Neural progenitor cell (in vitro differentiated cells): ENCODE results near the gene PRRT3. TPM values are rescaled to one million over a fixed set of nuclear protein-coding genes. Genes with fewer than 3 reads are reported as not detected.

Experiments used
- DNase-seq: peaks from one replicate; pipeline ENCODE4 v3.0.0-alpha.2; 2016; ENCODE audit warnings: low spot score
- H2AFZ ChIP-seq: fragments of 200-600 bp; sonication (generic); replicated peaks from 2 replicates; pipeline ENCODE4 v1.6.1; 2016; ENCODE audit warnings: antibody characterized with exemption
- H3F3A ChIP-seq: fragments of 200-600 bp; sonication (generic); 2 replicates; pipeline ENCODE4 v1.6.1; 2016; ENCODE audit warnings: antibody characterized with exemption, low read depth
- H3K27ac ChIP-seq: fragments of 200-600 bp; sonication (generic); 2 replicates; pipeline ENCODE4 v1.5.1; 2016; ENCODE audit warnings: mild to moderate bottlenecking
- H3K27me3 ChIP-seq: fragments of 200-600 bp; sonication (generic); 2 replicates; pipeline ENCODE4 v1.6.1; 2016; ENCODE audit warnings: mild to moderate bottlenecking, moderate library complexity
- H3K36me3 ChIP-seq: fragments of 200-600 bp; sonication (generic); 2 replicates; pipeline ENCODE4 v1.5.1; 2016
- H3K4me1 ChIP-seq: fragments of 200-600 bp; sonication (generic); 2 replicates; pipeline ENCODE4 v1.6.1; 2016; ENCODE audit warnings: mixed run types
- H3K4me2 ChIP-seq: fragments of 200-600 bp; sonication (generic); 2 replicates; pipeline ENCODE4 v1.6.1; 2016
- H3K4me3 ChIP-seq: fragments of 200-600 bp; sonication (generic); 2 replicates; pipeline ENCODE4 v1.5.1; 2016
- H3K79me2 ChIP-seq: fragments of 200-600 bp; sonication (generic); 2 replicates; pipeline ENCODE4 v1.6.1; 2016; ENCODE audit warnings: low read depth
- H3K9ac ChIP-seq: fragments of 200-600 bp; sonication (generic); 2 replicates; pipeline ENCODE4 v1.6.1; 2016
- H3K9me3 ChIP-seq: fragments of 200-600 bp; sonication (generic); 2 replicates; pipeline ENCODE4 v1.5.1; 2016; ENCODE audit warnings: low read depth
- H4K20me1 ChIP-seq: fragments of 200-600 bp; sonication (generic); 2 replicates; pipeline ENCODE4 v1.6.1; 2016; ENCODE audit warnings: low read depth
- H3K27ac Mint-ChIP-seq: 3 replicates; pipeline ENCODE4 v1.8.0; 2021; ENCODE audit warnings: mixed read lengths
- H3K27me3 Mint-ChIP-seq: 2 replicates; pipeline ENCODE4 v1.8.0; 2022; ENCODE audit warnings: low read depth, mild to moderate bottlenecking, inconsistent platforms, moderate library complexity, mixed read lengths; ENCODE audit not compliant: insufficient read depth
- H3K36me3 Mint-ChIP-seq: 3 replicates; pipeline ENCODE4 v1.8.0; 2021; ENCODE audit warnings: mixed read lengths
- H3K4me1 Mint-ChIP-seq: 3 replicates; pipeline ENCODE4 v1.8.0; 2021; ENCODE audit warnings: mixed read lengths
- H3K4me3 Mint-ChIP-seq: 3 replicates; pipeline ENCODE4 v1.8.0; 2021; ENCODE audit warnings: mild to moderate bottlenecking, moderate library complexity, mixed read lengths
- H3K9me3 Mint-ChIP-seq: 3 replicates; pipeline ENCODE4 v1.8.0; 2020; ENCODE audit warnings: mixed read lengths
- EZH2 ChIP-seq: fragments of 200-600 bp; sonication (generic); IDR thresholded peaks from 2 replicates; pipeline ENCODE4 v1.6.1; 2017; ENCODE audit warnings: antibody characterized with exemption, mild to moderate bottlenecking, moderate library complexity
- EZH2phosphoT487 ChIP-seq: fragments of 200-600 bp; sonication (generic); IDR thresholded peaks from 2 replicates; pipeline ENCODE4 v1.6.1; 2017; ENCODE audit warnings: antibody characterized with exemption
- total RNA-seq: library from RNA; depleted of rRNA; stranded (reverse); fragments of >200 nt; gene quantifications from 2 replicates; pipeline ENCODE4 v1.2.3, GENCODE V29; 2015; ENCODE audit warnings: low replicate concordance
- TF ChIP-seq, protein P1 (sequence below): fragments of 200-600 bp; sonication (generic); IDR thresholded peaks from 2 replicates; pipeline ENCODE4 v1.5.1; 2017; ENCODE audit warnings: antibody characterized with exemption, mild to moderate bottlenecking

PRRT3 gene
- total RNA-seq, 1 donor from 2014 or later, result 2.6 TPM

DNA sequence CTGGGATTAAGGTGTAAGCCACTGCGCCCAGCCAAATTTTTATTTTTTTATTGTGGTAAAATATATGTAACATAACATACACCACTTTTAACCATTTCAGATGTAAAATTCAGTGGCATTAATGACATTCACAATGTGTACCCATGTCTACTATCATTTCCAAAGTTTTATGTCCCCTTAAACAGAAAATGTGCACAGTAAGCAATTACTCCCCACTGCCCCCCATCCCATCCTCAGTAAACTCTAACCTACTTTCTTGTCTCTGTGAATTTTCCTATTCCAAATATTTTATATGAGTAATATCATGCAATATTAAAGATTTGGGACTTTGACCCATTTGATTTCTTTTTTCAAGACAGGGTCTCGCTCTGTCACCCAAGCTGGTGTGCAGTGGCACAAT is 14.6 kb upstream of the PRRT3 start:
- no peaks in the 10 kb centered on the region for H3K79me2 ChIP-seq
- no peak overlapping the region for H3K4me3 ChIP-seq
- Mint-ChIP-seq H3K4me3 (no peak overlapping the region), H3K36me3 (peaks cover 15% of the 10 kb centered on the region), H3K4me1 (no peaks in the 10 kb centered on the region), H3K27ac (no peak overlapping the region), H3K27me3 (no peaks in the 10 kb centered on the region), H3K9me3 (no peaks in the 10 kb centered on the region)
- H3K36me3 ChIP-seq, result no peaks in the 10 kb centered on the region
- no peak overlapping the region for H3K27ac ChIP-seq
- H3K27me3 ChIP-seq, result no peaks in the 10 kb centered on the region
- DNase-seq, result no peak
- no peak overlapping the region for H3K4me2 ChIP-seq
- no peaks in the 10 kb centered on the region for H4K20me1 ChIP-seq
- H3F3A ChIP-seq, result no peaks in the 10 kb centered on the region
- H3K4me1 ChIP-seq, result no peaks in the 10 kb centered on the region
- no peak for TF ChIP-seq EZH2phosphoT487
- TF ChIP-seq, protein P1, sequence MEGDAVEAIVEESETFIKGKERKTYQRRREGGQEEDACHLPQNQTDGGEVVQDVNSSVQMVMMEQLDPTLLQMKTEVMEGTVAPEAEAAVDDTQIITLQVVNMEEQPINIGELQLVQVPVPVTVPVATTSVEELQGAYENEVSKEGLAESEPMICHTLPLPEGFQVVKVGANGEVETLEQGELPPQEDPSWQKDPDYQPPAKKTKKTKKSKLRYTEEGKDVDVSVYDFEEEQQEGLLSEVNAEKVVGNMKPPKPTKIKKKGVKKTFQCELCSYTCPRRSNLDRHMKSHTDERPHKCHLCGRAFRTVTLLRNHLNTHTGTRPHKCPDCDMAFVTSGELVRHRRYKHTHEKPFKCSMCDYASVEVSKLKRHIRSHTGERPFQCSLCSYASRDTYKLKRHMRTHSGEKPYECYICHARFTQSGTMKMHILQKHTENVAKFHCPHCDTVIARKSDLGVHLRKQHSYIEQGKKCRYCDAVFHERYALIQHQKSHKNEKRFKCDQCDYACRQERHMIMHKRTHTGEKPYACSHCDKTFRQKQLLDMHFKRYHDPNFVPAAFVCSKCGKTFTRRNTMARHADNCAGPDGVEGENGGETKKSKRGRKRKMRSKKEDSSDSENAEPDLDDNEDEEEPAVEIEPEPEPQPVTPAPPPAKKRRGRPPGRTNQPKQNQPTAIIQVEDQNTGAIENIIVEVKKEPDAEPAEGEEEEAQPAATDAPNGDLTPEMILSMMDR, result no peak
- H3K9me3 ChIP-seq, result no peaks in the 10 kb centered on the region
- H3K9ac ChIP-seq, result no peak overlapping the region
- no peak overlapping the region for H2AFZ ChIP-seq

DNA sequence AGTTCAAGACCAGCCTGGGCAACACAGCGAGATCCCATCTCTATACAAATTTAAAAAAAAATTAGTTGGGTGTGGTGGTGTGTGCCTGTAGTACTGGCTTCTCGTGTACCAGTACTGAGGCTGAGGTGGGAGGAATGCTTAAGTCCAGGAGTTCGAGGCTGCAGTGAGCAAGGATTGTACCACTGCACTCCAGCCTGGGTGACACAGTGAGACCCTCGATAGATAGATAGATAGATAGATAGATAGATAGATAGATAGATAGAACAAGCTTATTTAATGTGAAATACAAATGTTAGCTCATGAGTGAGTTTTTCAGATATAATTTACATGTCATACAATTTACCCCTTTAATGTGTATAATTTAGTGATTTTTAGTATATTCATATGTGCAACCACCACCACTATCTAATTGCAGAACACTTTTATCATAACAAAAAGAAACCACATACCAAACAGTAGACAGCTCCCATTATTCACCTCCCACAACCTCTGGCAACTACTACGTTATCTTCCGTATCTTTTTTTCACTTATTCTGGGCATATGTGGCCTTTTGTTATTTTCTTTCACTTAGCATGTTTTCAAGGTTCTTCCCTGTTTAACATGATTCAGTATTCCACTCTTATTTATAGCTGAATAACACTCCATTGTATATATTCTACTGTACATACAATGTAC is 13.1 kb upstream of the PRRT3 start:
- Mint-ChIP-seq H3K9me3 (no peaks in the 10 kb centered on the region), H3K36me3 (peaks cover 12% of the 10 kb centered on the region), H3K27ac (no peak overlapping the region), H3K4me1 (no peaks in the 10 kb centered on the region), H3K4me3 (no peak overlapping the region), H3K27me3 (no peaks in the 10 kb centered on the region)
- Histone ChIP-seq H3K27me3 (no peaks in the 10 kb centered on the region), H4K20me1 (no peaks in the 10 kb centered on the region), H3K4me2 (no peak overlapping the region), H3K4me3 (no peak overlapping the region), H3K27ac (no peak overlapping the region), H3K79me2 (no peaks in the 10 kb centered on the region), H3K9ac (no peak overlapping the region), H3K9me3 (no peaks in the 10 kb centered on the region), H3F3A (no peaks in the 10 kb centered on the region), H3K4me1 (no peaks in the 10 kb centered on the region), H2AFZ (no peak overlapping the region), H3K36me3 (no peaks in the 10 kb centered on the region)
- TF ChIP-seq EZH2 (no peak), EZH2phosphoT487 (no peak)
- TF ChIP-seq, protein P1, result no peak
- DNase-seq, result no peak

DNA sequence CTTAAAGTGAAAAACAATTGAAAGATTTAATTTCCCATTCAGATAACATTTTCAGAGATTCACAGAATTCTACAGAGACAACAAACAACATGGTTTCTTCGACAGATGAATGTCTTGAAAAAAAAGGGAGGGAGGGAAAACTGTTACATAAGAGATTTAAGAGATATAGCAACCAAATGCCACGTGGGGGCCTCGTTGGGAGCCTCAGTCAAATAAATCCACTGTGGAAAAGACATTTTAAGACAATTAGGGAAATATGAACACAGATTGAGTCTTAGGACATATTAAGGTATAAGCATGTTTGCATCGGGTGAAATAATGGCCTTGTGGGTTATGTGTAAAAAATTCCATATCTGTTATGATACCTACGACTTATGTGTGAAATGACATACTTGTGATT is 5.0 kb upstream of the PRRT3 start:
- H3K79me2 ChIP-seq, result no peaks in the 10 kb centered on the region
- no peaks in the 10 kb centered on the region for H3K9me3 Mint-ChIP-seq
- H3K9ac ChIP-seq, result no peak overlapping the region
- no peaks in the 10 kb centered on the region for H3K36me3 ChIP-seq
- no peaks in the 10 kb centered on the region for H3K36me3 Mint-ChIP-seq
- H3K27me3 ChIP-seq, result peaks cover 13% of the 10 kb centered on the region
- H3K27ac ChIP-seq, result no peak overlapping the region
- H3K27ac Mint-ChIP-seq, result no peak overlapping the region
- H3K4me1 Mint-ChIP-seq, result peaks cover 14% of the 10 kb centered on the region
- DNase-seq, result no peak
- H3K9me3 ChIP-seq, result no peaks in the 10 kb centered on the region
- no peaks in the 10 kb centered on the region for H4K20me1 ChIP-seq
- H3F3A ChIP-seq, result peaks cover 12% of the 10 kb centered on the region
- no peak overlapping the region for H3K4me3 ChIP-seq
- H3K4me2 ChIP-seq, result no peak overlapping the region
- TF ChIP-seq EZH2phosphoT487 (no peak), EZH2 (no peak)
- TF ChIP-seq, protein P1, result peak; percentile 22
- H3K4me1 ChIP-seq, result no peaks in the 10 kb centered on the region
- no peak overlapping the region for H2AFZ ChIP-seq
- no peak overlapping the region for H3K4me3 Mint-ChIP-seq
- H3K27me3 Mint-ChIP-seq, result peaks cover 9% of the 10 kb centered on the region
